ENCODE data around the gene SMCR8. TPM values are rescaled to one million over a fixed set of nuclear protein-coding genes. Genes with fewer than 3 reads are reported as not detected.

The SMCR8 gene
- total and polyA plus RNA-seq, 10 of the 15 experiments (the other 5 are each of a cell fraction or from before 2014, with no cell fraction given), result 0.52 to 16.4 (median 8.0) TPM

- POLR2A ChIA-PET, result no interaction called here
Observed at GRCh38 chr17:18324140-18325050, 9.3 kb downstream of the SMCR8 start.

More at GRCh38 chr17:18324140-18325050, 9.3 kb downstream of the SMCR8 start:
- in situ Hi-C loops (cut with MboI), result no loop called here
- Histone ChIP-seq H2AFZ (ENCODE audit: control insufficient read depth, low read depth, low read length) (no peak overlapping the region), H3K36me3 (ENCODE audit: control insufficient read depth in 2 of 2, insufficient read depth in 2 of 2, low read length in 1 of 2) (peaks cover 2 to 23% of the 10 kb centered on the region in 2 experiments; a peak in 3 of 4 replicates), H3K27me3 (replicated peaks in 1 of 2; ENCODE audit: control insufficient read depth in 2 of 2, insufficient read depth in 2 of 2, low read length in 1 of 2) (no peaks in the 10 kb centered on the region), H3K79me2 (ENCODE audit: control insufficient read depth, insufficient read depth, low read length) (peaks cover 5% of the 10 kb centered on the region; the same call in 1 of the 2 replicates), H3K27ac (ENCODE audit: control insufficient read depth, insufficient read depth) (no peak overlapping the region; the same call in 1 of the 2 replicates), H3K4me1 (ENCODE audit: control insufficient read depth, insufficient read depth, low read length) (peaks cover 23% of the 10 kb centered on the region), H3K4me3 (no peak overlapping the region), H3K9me3 (replicated peaks; ENCODE audit: control insufficient read depth, insufficient read depth, low read length) (peaks cover 3% of the 10 kb centered on the region; the same call in 2 of the 3 replicates), H4K20me1 (ENCODE audit: control insufficient read depth, insufficient read depth) (peaks cover 6% of the 10 kb centered on the region), H3K4me2 (ENCODE audit: control insufficient read depth, insufficient read depth) (no peak overlapping the region), H3K9ac (ENCODE audit: control insufficient read depth, insufficient read depth, low read length) (no peak overlapping the region)
- no TSS peak for BruUV-seq (replicated peaks)
- FAIRE-seq, result no peak
- CTCF ChIA-PET, result no interaction called here
- intact Hi-C loops (cut with micrococcal nuclease; ENCODE audit: unreplicated experiment), result no loop called here
- TF ChIP-seq POLR2AphosphoS5 (IDR thresholded peaks at IDR 0.05; ENCODE audit: low read length), result no peak
- TF ChIP-seq HDGF (IDR thresholded peaks at IDR 0.05), result no peak
- TF ChIP-seq CHD1 (IDR thresholded peaks at IDR 0.05; ENCODE audit: low read depth, low read length), result no peak
- TF ChIP-seq NFIC (IDR thresholded peaks at IDR 0.05; ENCODE audit: low read depth, low read length), result no peak
- no peak for TF ChIP-seq NRF1 (conservative IDR thresholded peaks at IDR 0.05; ENCODE audit: low read depth, low read length)
- TF ChIP-seq JUND (IDR thresholded peaks at IDR 0.05; ENCODE audit: low read depth, low read length), result no peak
- no peak for TF ChIP-seq PML (IDR thresholded peaks at IDR 0.05; ENCODE audit: low read length)
- no peak for TF ChIP-seq MEF2B (IDR thresholded peaks at IDR 0.05; ENCODE audit: partially characterized antibody, poor library complexity, severe bottlenecking)
- TF ChIP-seq, protein P1, sequence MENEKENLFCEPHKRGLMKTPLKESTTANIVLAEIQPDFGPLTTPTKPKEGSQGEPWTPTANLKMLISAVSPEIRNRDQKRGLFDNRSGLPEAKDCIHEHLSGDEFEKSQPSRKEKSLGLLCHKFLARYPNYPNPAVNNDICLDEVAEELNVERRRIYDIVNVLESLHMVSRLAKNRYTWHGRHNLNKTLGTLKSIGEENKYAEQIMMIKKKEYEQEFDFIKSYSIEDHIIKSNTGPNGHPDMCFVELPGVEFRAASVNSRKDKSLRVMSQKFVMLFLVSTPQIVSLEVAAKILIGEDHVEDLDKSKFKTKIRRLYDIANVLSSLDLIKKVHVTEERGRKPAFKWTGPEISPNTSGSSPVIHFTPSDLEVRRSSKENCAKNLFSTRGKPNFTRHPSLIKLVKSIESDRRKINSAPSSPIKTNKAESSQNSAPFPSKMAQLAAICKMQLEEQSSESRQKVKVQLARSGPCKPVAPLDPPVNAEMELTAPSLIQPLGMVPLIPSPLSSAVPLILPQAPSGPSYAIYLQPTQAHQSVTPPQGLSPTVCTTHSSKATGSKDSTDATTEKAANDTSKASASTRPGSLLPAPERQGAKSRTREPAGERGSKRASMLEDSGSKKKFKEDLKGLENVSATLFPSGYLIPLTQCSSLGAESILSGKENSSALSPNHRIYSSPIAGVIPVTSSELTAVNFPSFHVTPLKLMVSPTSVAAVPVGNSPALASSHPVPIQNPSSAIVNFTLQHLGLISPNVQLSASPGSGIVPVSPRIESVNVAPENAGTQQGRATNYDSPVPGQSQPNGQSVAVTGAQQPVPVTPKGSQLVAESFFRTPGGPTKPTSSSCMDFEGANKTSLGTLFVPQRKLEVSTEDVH (IDR thresholded peaks at IDR 0.05; ENCODE audit: low read depth, partially characterized antibody), result no peak
- no peak for TF ChIP-seq IRF4 (IDR thresholded peaks at IDR 0.05; ENCODE audit: low read depth, low read length)
- DNase-seq (ENCODE audit: low read depth, low spot score), result no peak
- no peak for ATAC-seq
- SMC1A ChIA-PET (ENCODE audit: uncharacterized antibody, unreplicated experiment), result no interaction called here
- RAD21 ChIA-PET (ENCODE audit: unreplicated experiment), result no interaction called here
- 98% methylated on average over 27 of the region's 27 CpGs for WGBS (ENCODE audit: insufficient coverage, insufficient replicate concordance, low lambda C conversion rate, missing lambda C conversion rate)
